ENCODE measurements around the gene NR0B2. TPM values are rescaled to one million over a fixed set of nuclear protein-coding genes. Genes with fewer than 3 reads are reported as not detected.

The NR0B2 gene
- total and polyA plus RNA-seq, 2 of the 13 experiments (the other 11 are each of a cell fraction or from before 2014, with no cell fraction given), result 72.5 to 133 TPM

DNA sequence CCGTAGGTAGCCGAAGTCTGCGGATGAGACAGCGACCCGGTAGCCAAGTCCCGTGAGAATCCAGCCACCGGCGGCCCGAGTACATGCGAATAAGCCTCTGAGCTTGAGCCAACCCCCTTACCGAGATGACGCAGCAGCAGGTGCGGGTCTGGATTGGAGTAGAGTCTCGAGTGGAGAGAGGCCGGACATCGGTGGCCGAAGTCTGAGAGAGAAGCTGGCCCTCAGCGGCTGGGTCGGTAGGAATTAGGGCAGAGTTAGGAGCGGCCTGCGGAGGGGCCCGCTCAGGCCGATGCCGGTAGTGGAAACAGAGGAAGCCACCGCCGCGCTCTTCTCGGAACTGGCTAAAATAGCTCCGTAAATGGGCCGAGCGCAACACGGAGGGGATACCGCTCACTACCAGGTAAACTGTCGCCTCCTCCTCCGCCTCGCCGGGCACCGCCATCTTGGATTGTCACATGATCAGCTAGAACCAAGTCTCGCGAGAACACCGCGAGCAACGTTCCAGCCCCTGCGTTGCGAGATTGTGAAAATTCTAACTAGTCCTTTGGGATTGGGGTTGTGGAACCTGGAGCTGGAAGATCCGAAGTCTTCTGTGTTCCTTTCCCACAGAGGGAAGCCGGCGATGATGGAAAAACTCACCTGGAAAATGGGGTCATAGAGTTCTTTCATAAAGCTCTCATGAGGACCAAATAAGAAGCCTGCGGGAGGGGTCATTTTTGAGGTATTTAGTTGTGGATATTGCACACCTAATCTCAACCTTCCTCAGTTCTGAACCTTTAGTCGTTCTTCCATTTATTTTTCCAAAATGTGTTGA is 13.6 kb downstream of the NR0B2 start, which contains the start of gene GPATCH3 (continued):
- no peak for TF ChIP-seq ARID3A (IDR thresholded peaks at IDR 0.05; ENCODE audit: low read depth, low read length)
- TF ChIP-seq KMT2A (CRISPR knock-in tag; IDR thresholded peaks at IDR 0.05), result peak; percentile 91
- TF ChIP-seq HES4 (CRISPR knock-in tag; IDR thresholded peaks at IDR 0.05; ENCODE audit: borderline replicate concordance), result no peak; the same call in 1 of the 2 replicates
- no peak for TF ChIP-seq SRF (IDR thresholded peaks at IDR 0.05; ENCODE audit: low read depth, low read length)
- peak; percentile 39; the same call in 1 of the 2 replicates for TF ChIP-seq RCOR2 (CRISPR knock-in tag; IDR thresholded peaks at IDR 0.05)
- TF ChIP-seq, protein P1, sequence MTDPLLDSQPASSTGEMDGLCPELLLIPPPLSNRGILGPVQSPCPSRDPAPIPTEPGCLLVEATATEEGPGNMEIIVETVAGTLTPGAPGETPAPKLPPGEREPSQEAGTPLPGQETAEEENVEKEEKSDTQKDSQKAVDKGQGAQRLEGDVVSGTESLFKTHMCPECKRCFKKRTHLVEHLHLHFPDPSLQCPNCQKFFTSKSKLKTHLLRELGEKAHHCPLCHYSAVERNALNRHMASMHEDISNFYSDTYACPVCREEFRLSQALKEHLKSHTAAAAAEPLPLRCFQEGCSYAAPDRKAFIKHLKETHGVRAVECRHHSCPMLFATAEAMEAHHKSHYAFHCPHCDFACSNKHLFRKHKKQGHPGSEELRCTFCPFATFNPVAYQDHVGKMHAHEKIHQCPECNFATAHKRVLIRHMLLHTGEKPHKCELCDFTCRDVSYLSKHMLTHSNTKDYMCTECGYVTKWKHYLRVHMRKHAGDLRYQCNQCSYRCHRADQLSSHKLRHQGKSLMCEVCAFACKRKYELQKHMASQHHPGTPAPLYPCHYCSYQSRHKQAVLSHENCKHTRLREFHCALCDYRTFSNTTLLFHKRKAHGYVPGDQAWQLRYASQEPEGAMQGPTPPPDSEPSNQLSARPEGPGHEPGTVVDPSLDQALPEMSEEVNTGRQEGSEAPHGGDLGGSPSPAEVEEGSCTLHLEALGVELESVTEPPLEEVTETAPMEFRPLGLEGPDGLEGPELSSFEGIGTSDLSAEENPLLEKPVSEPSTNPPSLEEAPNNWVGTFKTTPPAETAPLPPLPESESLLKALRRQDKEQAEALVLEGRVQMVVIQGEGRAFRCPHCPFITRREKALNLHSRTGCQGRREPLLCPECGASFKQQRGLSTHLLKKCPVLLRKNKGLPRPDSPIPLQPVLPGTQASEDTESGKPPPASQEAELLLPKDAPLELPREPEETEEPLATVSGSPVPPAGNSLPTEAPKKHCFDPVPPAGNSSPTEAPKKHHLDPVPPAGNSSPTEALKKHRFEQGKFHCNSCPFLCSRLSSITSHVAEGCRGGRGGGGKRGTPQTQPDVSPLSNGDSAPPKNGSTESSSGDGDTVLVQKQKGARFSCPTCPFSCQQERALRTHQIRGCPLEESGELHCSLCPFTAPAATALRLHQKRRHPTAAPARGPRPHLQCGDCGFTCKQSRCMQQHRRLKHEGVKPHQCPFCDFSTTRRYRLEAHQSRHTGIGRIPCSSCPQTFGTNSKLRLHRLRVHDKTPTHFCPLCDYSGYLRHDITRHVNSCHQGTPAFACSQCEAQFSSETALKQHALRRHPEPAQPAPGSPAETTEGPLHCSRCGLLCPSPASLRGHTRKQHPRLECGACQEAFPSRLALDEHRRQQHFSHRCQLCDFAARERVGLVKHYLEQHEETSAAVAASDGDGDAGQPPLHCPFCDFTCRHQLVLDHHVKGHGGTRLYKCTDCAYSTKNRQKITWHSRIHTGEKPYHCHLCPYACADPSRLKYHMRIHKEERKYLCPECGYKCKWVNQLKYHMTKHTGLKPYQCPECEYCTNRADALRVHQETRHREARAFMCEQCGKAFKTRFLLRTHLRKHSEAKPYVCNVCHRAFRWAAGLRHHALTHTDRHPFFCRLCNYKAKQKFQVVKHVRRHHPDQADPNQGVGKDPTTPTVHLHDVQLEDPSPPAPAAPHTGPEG (CRISPR knock-in tag; IDR thresholded peaks at IDR 0.05), result no peak
- TF ChIP-seq ATF7 (IDR thresholded peaks at IDR 0.05), result no peak
- TF ChIP-seq ATF7 (CRISPR knock-in tag; IDR thresholded peaks at IDR 0.05), result no peak
- peak; percentile 77 for TF ChIP-seq ZMAT3 (CRISPR knock-in tag; conservative IDR thresholded peaks at IDR 0.05)
- peak; percentile 99 for TF ChIP-seq KAT8 (CRISPR knock-in tag; IDR thresholded peaks at IDR 0.05)
- TF ChIP-seq PRMT3 (CRISPR knock-in tag; IDR thresholded peaks at IDR 0.05; ENCODE audit: borderline replicate concordance, low read depth), result no peak
- no peak for TF ChIP-seq HMGA1 (CRISPR knock-in tag; conservative IDR thresholded peaks at IDR 0.05)
- no peak for TF ChIP-seq HOXA7 (CRISPR knock-in tag; IDR thresholded peaks at IDR 0.05)
- peak; percentile 74; the same call in 1 of the 2 replicates for TF ChIP-seq NFKB2 (CRISPR knock-in tag; IDR thresholded peaks at IDR 0.05; ENCODE audit: borderline replicate concordance)
- no peak for TF ChIP-seq EHMT2 (IDR thresholded peaks at IDR 0.05; ENCODE audit: borderline replicate concordance, low read depth, low read length)
- TF ChIP-seq ZNF451 (CRISPR knock-in tag; IDR thresholded peaks at IDR 0.05), result no peak
- no peak for TF ChIP-seq CEBPZ (IDR thresholded peaks at IDR 0.05; ENCODE audit: low read length)
- peak; percentile 77; the same call in 1 of the 2 replicates for TF ChIP-seq SNAPC2 (CRISPR knock-in tag; IDR thresholded peaks at IDR 0.05)
- TF ChIP-seq NRL (CRISPR knock-in tag; IDR thresholded peaks at IDR 0.05; ENCODE audit: borderline replicate concordance), result peak; percentile 72; the same call in 1 of the 2 replicates
- no peak for TF ChIP-seq ZFP1 (CRISPR knock-in tag; IDR thresholded peaks at IDR 0.05)

Measured in HepG2 (cell line).